CD4-positive, alpha-beta T cell treated with Interleukin-15 for 1 hour (primary cell): ENCODE results near the gene GET4.

Source experiments
- DNase-seq: peaks from one replicate; pipeline ENCODE4 v3.0.0-alpha.2; 2020

The GET4 gene

GRCh38 chr7:888081-889024 lies 12.0 kb downstream of the GET4 start:
- DNase-seq: no peak

GRCh38 chr7:889025-889390 lies 12.7 kb downstream of the GET4 start:
- no peak for DNase-seq

- no peak for DNase-seq
These were observed 13.0 kb downstream of the GET4 start for GRCh38 chr7:889391-889790.

GRCh38 chr7:890868-891267 lies 14.5 kb downstream of the GET4 start:
- no peak for DNase-seq

- DNase-seq: no peak
These were observed 14.9 kb downstream of the GET4 start for GRCh38 chr7:891291-891690.

GRCh38 chr7:891805-892204 lies 15.5 kb downstream of the GET4 start:
- no peak for DNase-seq

GRCh38 chr7:892648-893593 lies 16.6 kb downstream of the GET4 start:
- DNase-seq: no peak

- DNase-seq: no peak
These were observed 17.3 kb downstream of the GET4 start for GRCh38 chr7:893686-894085.

- DNase-seq: no peak
These were observed 18.0 kb downstream of the GET4 start for GRCh38 chr7:894164-894867.

- DNase-seq: no peak
These were observed 18.6 kb downstream of the GET4 start for GRCh38 chr7:894927-895450.

GRCh38 chr7:895451-896052 lies 19.2 kb downstream of the GET4 start:
- no peak for DNase-seq

GRCh38 chr7:896346-897075 lies 20.2 kb downstream of the GET4 start:
- DNase-seq: no peak

- DNase-seq: no peak
These were observed 20.7 kb downstream of the GET4 start for GRCh38 chr7:897086-897485.

- no peak for DNase-seq
These were observed 21.5 kb downstream of the GET4 start for GRCh38 chr7:897771-898376.

GRCh38 chr7:898460-898854 lies 22.1 kb downstream of the GET4 start:
- DNase-seq: no peak

GRCh38 chr7:898855-899681 lies 22.7 kb downstream of the GET4 start:
- DNase-seq: no peak

GRCh38 chr7:899806-900205 lies 23.5 kb downstream of the GET4 start:
- DNase-seq: no peak

- no peak for DNase-seq
These were observed 24.1 kb downstream of the GET4 start for GRCh38 chr7:900331-901040.

GRCh38 chr7:901041-901387 lies 24.7 kb downstream of the GET4 start:
- no peak for DNase-seq
